Thoracic aorta (tissue), 2 donors: ENCODE results near the gene PARG. TPM values are rescaled to one million over a fixed set of nuclear protein-coding genes. Genes with fewer than 3 reads are reported as not detected.

ENCODE experiments used
- ATAC-seq: fragments of 150-250 bp; one replicate; pipeline ENCODE4 v1.8.0; 2017; ENCODE audit warnings: low read depth; ENCODE audit not compliant: insufficient number of reproducible peaks, low FRiP score
- DNase-seq: peaks from one replicate; pipeline ENCODE4 v3.0.0-alpha.2; 2020; ENCODE audit warnings: low spot score
- H3K27ac ChIP-seq, 2 donors: fragments of 200-600 bp; sonication (generic); 1 replicate in 1 of 2; 2 replicates in 1 of 2; pipeline ENCODE4 v1.5.1; 2016; ENCODE audit warnings: mild to moderate bottlenecking in 2 of 2, moderate library complexity in 2 of 2
- H3K27me3 ChIP-seq: fragments of 200-600 bp; sonication (generic); replicated peaks from 2 replicates; pipeline ENCODE4 v1.6.0; 2016; ENCODE audit warnings: mild to moderate bottlenecking; ENCODE audit not compliant: insufficient read depth
- H3K36me3 ChIP-seq: fragments of 200-600 bp; sonication (generic); one replicate; pipeline ENCODE4 v1.5.1; 2016
- H3K4me1 ChIP-seq, 2 donors: fragments of 200-600 bp; sonication (generic); 1 replicate in 1 of 2; 2 replicates in 1 of 2; pipeline versions ENCODE4 v1.5.1 to v1.6.0; 2016; ENCODE audit warnings: low read depth in 2 of 2, mild to moderate bottlenecking in 1 of 2; ENCODE audit not compliant: control insufficient read depth in 1 of 2
- H3K4me3 ChIP-seq: fragments of 200-600 bp; sonication (generic); 2 replicates; pipeline ENCODE4 v1.5.1; 2016; ENCODE audit warnings: mild to moderate bottlenecking
- H3K9me3 ChIP-seq: fragments of 200-600 bp; sonication (generic); 2 replicates; pipeline ENCODE4 v1.5.1; 2016
- CTCF ChIP-seq: fragments of 200-600 bp; sonication (generic); IDR thresholded peaks from one replicate; pipeline ENCODE4 v1.5.1; 2019; ENCODE audit warnings: antibody characterized with exemption
- total RNA-seq, 2 donors: library from RNA; depleted of rRNA; stranded (reverse); fragments of >200 nt; gene quantifications; one replicate each; pipeline versions ENCODE4 v1.1.0 to v1.2.3, GENCODE V29; 2016

The PARG gene
- total RNA-seq, 2 donors from 2014 or later = 24.0 to 62.9 TPM

GRCh38 chr10:49768731-49769130 is 173.1 kb downstream of the PARG start:
- Histone ChIP-seq H3K27me3 (no peaks in the 10 kb centered on the region), H3K4me3 (no peak overlapping the region), H3K36me3 (no peaks in the 10 kb centered on the region), H3K9me3 (no peaks in the 10 kb centered on the region), H3K4me1 (no peaks in the 10 kb centered on the region), H3K27ac (no peak overlapping the region)
- DNase-seq (no peak), ATAC-seq (no peak)
- no peak for TF ChIP-seq CTCF

DNA sequence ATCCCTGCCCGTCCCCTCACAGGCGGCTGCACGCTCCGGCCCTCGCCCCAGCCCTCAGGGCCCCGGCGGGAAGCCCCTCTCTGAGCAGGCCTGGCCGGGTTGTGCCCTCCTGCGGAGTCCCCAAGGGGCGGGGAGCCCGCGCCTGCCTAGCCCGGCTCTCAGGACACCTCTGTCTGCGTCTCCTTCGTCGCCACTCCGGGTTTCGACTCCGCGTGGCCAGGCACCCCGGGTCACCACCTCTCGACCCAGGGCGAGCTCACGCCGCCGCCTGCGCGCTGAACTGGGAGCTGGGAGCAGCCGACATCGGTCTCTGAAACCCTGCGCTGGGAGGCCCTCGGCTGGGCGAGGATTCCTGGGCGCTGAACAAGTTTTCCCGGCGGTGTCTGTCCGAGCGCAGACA is 173.5 kb downstream of the PARG start:
- TF ChIP-seq CTCF = no peak
- ATAC-seq = no peak

More for the DNA sequence above, 173.5 kb downstream of the PARG start:
- H3K27ac ChIP-seq = no peak overlapping the region
- no peak overlapping the region for H3K4me3 ChIP-seq
- no peaks in the 10 kb centered on the region for H3K4me1 ChIP-seq
- H3K36me3 ChIP-seq = no peaks in the 10 kb centered on the region
- no peak for DNase-seq
- no peaks in the 10 kb centered on the region for H3K27me3 ChIP-seq
- H3K9me3 ChIP-seq = no peaks in the 10 kb centered on the region

Other genes with a start within 250 kb of the PARG start
- gene OGDHL, start 179.7 kb downstream of the PARG start, total RNA-seq = not detected
- 10 to 100 TPM; 22.7 to 48.1 TPM for gene TIMM23B, start within 50 bp of the PARG start, total RNA-seq
- gene AGAP6, start 46.4 kb upstream of the PARG start, total RNA-seq = 10 to 100 TPM; 18.8 to 26.9 TPM
- gene WASHC2A, start 125.9 kb upstream of the PARG start, total RNA-seq = 10 to 100 TPM; 32.2 to 33.7 TPM